Lower leg skin (tissue), 4 donors: ENCODE data around the gene DICER1. TPM values are rescaled to one million over a fixed set of nuclear protein-coding genes. Genes with fewer than 3 reads are reported as not detected.
A peak's percentile ranks its signal among the peaks of the same experiment; 100 is the strongest.

Source experiments
- DNase-seq, 2 donors: peaks; one replicate each; pipeline ENCODE4 v3.0.0-alpha.2; 2019; ENCODE audit warnings: low spot score in 2 of 2
- H3K4me3 ChIP-seq: fragments of 200-600 bp; sonication (generic); 2 replicates; pipeline ENCODE4 v1.5.1; 2017; ENCODE audit warnings: mild to moderate bottlenecking, low read depth; ENCODE audit not compliant: poor library complexity, severe bottlenecking
- POLR2A ChIP-seq, 2 donors: fragments of 450-650 bp; IDR thresholded peaks; one replicate each; pipeline ENCODE4 v1.6.1; 2016 to 2017; ENCODE audit warnings: antibody characterized with exemption in 2 of 2, mild to moderate bottlenecking in 1 of 2, moderate library complexity in 1 of 2
- WGBS, 2 donors: methylation state at CpG; one replicate each; pipeline ENCODE4 v1.1.5; 2018; 5-methylcytosine and 5-hydroxymethylcytosine counted together
- intact Hi-C: fragments of 100-400 bp; cut with DNase I; formaldehyde crosslinking; loops from one replicate; pipeline ENCODE4 v1.15.0; 2023; ENCODE audit warnings: low total_unique reads
- total RNA-seq, 4 donors: library from RNA; depleted of rRNA; stranded (reverse); fragments of >200 nt; gene quantifications; one replicate each; pipeline ENCODE4 v1.1.0, GENCODE V29; 2016
- TF ChIP-seq, protein P1 (sequence below), 3 donors: fragments of 450-650 bp; IDR thresholded peaks; one replicate each; pipeline ENCODE4 v1.5.1; 2016; ENCODE audit warnings: antibody characterized with exemption in 3 of 3, mild to moderate bottlenecking in 3 of 3, moderate library complexity in 2 of 3

Gene DICER1
- total RNA-seq, 4 donors from 2014 or later = 32.8 to 70.4 (median 45.0) TPM

- TF ChIP-seq, protein P1, sequence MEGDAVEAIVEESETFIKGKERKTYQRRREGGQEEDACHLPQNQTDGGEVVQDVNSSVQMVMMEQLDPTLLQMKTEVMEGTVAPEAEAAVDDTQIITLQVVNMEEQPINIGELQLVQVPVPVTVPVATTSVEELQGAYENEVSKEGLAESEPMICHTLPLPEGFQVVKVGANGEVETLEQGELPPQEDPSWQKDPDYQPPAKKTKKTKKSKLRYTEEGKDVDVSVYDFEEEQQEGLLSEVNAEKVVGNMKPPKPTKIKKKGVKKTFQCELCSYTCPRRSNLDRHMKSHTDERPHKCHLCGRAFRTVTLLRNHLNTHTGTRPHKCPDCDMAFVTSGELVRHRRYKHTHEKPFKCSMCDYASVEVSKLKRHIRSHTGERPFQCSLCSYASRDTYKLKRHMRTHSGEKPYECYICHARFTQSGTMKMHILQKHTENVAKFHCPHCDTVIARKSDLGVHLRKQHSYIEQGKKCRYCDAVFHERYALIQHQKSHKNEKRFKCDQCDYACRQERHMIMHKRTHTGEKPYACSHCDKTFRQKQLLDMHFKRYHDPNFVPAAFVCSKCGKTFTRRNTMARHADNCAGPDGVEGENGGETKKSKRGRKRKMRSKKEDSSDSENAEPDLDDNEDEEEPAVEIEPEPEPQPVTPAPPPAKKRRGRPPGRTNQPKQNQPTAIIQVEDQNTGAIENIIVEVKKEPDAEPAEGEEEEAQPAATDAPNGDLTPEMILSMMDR (IDR thresholded peaks at IDR 0.05) = no peak
- TF ChIP-seq POLR2A (IDR thresholded peaks at IDR 0.05) = no peak
- DNase-seq = peak in 1 of 2 donors; percentile 77
- 64 to 72% methylated on average over 10 of the region's 10 CpGs for WGBS, 2 donors
- intact Hi-C loops = no loop called here
- H3K4me3 ChIP-seq = no peak overlapping the region
These were observed 100.9 kb downstream of the DICER1 start for GRCh38 chr14:95056476-95056875.

- no peak overlapping the region for H3K4me3 ChIP-seq
- no peak for DNase-seq
- intact Hi-C loops = no loop called here
- WGBS, 2 donors = 94% methylated on average over 7 of the region's 7 CpGs
- no peak for TF ChIP-seq POLR2A (IDR thresholded peaks at IDR 0.05)
- TF ChIP-seq, protein P1 (IDR thresholded peaks at IDR 0.05) = no peak
These were observed 102.0 kb downstream of the DICER1 start for GRCh38 chr14:95055318-95055717.

DNA sequence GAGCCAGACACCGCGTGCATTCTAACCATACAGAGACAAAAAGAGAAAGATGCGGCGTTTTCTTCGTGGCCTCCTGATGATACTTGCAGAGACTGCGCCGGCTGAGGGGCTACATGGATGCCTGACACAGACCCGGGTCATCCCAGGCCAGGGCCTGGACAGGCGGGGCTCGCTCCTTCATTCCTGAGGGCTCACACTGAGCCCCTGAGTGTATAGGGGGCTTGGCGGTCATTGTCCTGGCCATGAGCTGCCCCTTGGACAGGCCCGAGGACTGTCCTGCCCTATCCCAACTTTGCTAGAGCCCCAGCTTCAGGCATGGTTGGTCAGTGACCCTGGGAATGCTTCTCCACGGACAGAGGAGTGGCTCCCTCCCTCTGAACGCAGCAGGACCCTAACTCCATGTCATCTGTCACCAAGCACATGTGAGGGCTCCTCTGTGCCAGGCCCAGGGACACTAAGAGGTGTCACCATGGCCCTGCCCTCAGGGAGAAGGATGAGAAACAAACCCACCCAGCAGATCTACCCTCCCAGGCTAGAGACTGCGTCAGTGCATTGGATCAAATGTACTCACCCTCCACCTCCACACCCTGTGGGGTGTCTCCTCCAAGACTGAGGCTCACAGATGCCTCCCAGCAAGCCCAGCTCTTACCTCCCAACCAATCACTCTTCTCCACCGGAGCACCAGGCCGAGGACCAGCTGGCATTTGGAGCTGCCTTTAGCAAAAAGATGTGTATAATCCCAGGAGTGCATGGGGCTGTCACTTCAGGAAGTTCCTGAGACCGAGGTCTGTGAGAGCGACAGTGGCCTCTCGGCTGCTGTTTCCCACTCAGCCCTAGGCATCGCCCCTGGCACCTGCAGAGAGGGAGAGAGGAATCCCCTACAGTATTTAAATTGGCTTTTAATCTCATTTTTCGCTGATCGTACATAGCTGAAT is 102.7 kb downstream of the DICER1 start:
- intact Hi-C loops = no loop called here
- 85 to 90% methylated on average over 23 of the region's 23 CpGs for WGBS, 2 donors
- no peak overlapping the region for H3K4me3 ChIP-seq
- DNase-seq = peak in 1 of 2 donors; percentile 75
- TF ChIP-seq POLR2A (IDR thresholded peaks at IDR 0.05) = no peak
- TF ChIP-seq, protein P1 (IDR thresholded peaks at IDR 0.05) = no peak

DNA sequence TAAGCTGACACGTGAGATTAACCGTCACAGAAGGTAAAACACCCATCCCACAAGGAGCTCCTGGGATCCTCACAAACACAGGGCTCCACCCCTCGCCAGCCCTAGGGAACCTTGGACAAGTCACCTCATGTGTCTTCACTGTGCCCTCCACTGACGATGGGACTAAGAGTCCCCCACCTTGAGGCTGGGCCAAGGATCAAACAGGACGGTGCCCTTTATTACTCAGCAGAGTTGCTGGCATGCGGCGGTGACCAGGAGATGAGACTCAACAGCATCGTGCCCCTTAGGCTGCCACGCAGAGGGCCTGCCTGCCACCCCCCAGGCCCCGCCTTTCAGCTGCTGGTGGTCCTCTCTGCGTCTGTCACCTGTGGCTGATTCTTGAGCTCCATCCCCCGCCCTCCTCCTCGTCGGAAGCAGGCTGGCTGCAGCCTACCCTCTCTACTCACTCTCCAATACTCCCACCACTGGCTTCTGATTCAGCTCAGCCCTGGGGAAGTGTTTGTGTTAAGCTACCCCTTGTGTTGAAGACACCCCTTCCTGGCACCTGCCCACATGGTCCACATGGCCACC is 105.2 kb downstream of the DICER1 start:
- TF ChIP-seq, protein P1 (IDR thresholded peaks at IDR 0.05) = no peak
- TF ChIP-seq POLR2A (IDR thresholded peaks at IDR 0.05) = no peak
- WGBS, 2 donors = 81 to 83% methylated on average over 14 of the region's 14 CpGs
- no peak overlapping the region for H3K4me3 ChIP-seq
- peak in 1 of 2 donors; percentile 54 for DNase-seq
- intact Hi-C loops = no loop called here

GRCh38 chr14:95049952-95050351 is 107.4 kb downstream of the DICER1 start:
- DNase-seq = no peak
- TF ChIP-seq POLR2A (IDR thresholded peaks at IDR 0.05) = no peak
- TF ChIP-seq, protein P1 (IDR thresholded peaks at IDR 0.05) = no peak
- intact Hi-C loops = no loop called here
- H3K4me3 ChIP-seq = no peak overlapping the region
